SK-N-MC (cell line): ENCODE results near the gene RALGPS1.

Experiments
- DNase-seq: peaks from one replicate; pipeline ENCODE4 v3.0.0-alpha.2; 2011; ENCODE audit warnings: low read depth, low spot score
- H3K27ac ChIP-seq: fragments of 200-600 bp; sonication (generic); 2 replicates; pipeline ENCODE4 v1.5.1; 2016; ENCODE audit warnings: mixed run types
- H3K36me3 ChIP-seq: fragments of 200-600 bp; sonication (generic); 2 replicates; pipeline ENCODE4 v1.6.1; 2017; ENCODE audit warnings: antibody characterized with exemption, low read length, mixed read lengths; ENCODE audit not compliant: insufficient read depth
- H3K4me3 ChIP-seq: fragments of 200-600 bp; sonication (generic); 2 replicates; pipeline ENCODE4 v1.5.1; 2016
- H3K9ac ChIP-seq: fragments of 200-600 bp; sonication (generic); 2 replicates; pipeline ENCODE4 v1.8.0; 2017; ENCODE audit warnings: mixed run types, mixed read lengths; ENCODE audit not compliant: insufficient read length
- H3K9me3 ChIP-seq: fragments of 200-600 bp; sonication (generic); 2 replicates; pipeline ENCODE4 v1.6.1; 2017; ENCODE audit warnings: low read depth, mild to moderate bottlenecking, antibody characterized with exemption, low read length, moderate library complexity, mixed read lengths
- EZH2 ChIP-seq: fragments of 200-600 bp; sonication (generic); IDR thresholded peaks from one replicate; pipeline ENCODE4 v1.6.1; 2017; ENCODE audit warnings: antibody characterized with exemption
- FOXP2 ChIP-seq: optimal IDR thresholded peaks from 2 replicates; pipeline ENCODE3; 2011; ENCODE audit warnings: mild to moderate bottlenecking, moderate library complexity; ENCODE audit not compliant: insufficient read depth; ENCODE audit errors: extremely low read length, control extremely low read depth
- POLR2AphosphoS5 ChIP-seq: IDR thresholded peaks from 2 replicates; pipeline ENCODE4 v1.6.1; 2012; ENCODE audit warnings: mild to moderate bottlenecking, low read depth, low read length, borderline replicate concordance

RALGPS1 gene

DNA sequence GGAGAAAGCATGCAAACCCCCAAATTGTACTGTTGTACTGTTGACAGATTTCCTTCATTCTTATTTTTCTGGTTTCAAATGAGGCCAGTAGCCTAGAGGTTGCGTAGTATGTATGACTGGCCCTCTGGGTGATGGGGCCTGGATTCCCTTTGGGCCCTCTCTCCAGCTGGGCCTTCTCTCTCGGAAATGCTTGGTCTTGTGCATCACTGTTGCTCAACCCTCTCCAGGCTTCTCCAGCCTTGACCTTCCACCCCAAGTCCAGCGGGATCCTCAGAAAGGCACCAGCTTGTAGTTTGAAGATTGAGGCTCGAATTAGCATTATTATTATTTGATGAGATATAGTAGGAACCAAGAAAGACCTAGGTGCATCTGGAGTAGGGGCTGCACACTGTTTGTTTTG lies 120.8 kb downstream of the RALGPS1 start:
- Histone ChIP-seq H3K9me3 (no peaks in the 10 kb centered on the region), H3K4me3 (no peak overlapping the region), H3K36me3 (no peaks in the 10 kb centered on the region), H3K27ac (no peak overlapping the region), H3K9ac (no peak overlapping the region)
- TF ChIP-seq EZH2: no peak
- no peak for TF ChIP-seq POLR2AphosphoS5
- TF ChIP-seq FOXP2: no peak
- DNase-seq: no peak

DNA sequence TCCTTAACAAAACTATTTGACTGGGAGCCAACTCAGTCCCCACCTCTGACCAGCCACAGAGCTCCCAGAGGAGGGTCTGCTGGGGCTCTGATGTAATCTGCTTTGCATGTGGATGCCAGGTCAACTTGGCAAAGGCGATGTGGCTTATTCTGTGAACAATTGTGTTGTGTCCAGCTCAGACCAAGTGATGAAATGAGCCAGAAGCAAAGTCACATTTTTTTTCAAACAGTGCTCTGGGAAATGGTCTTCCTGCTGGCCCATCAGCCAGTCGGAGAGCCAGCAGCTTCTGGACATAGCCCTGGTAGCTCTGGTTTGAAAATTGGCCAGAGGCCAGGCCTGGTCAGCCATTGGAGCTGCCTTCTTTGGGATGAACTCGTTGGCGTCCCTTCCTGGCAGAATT lies 121.4 kb downstream of the RALGPS1 start:
- Histone ChIP-seq H3K27ac (no peak overlapping the region), H3K36me3 (no peaks in the 10 kb centered on the region), H3K9ac (no peak overlapping the region), H3K9me3 (no peaks in the 10 kb centered on the region), H3K4me3 (no peak overlapping the region)
- DNase-seq: no peak
- TF ChIP-seq EZH2: no peak
- TF ChIP-seq POLR2AphosphoS5: no peak
- no peak for TF ChIP-seq FOXP2

GRCh38 chr9:127036437-127036836 lies 121.9 kb downstream of the RALGPS1 start:
- Histone ChIP-seq H3K36me3 (no peaks in the 10 kb centered on the region), H3K9ac (no peak overlapping the region), H3K27ac (no peak overlapping the region), H3K4me3 (no peak overlapping the region), H3K9me3 (no peaks in the 10 kb centered on the region)
- TF ChIP-seq EZH2 (no peak), FOXP2 (no peak), POLR2AphosphoS5 (no peak)
- no peak for DNase-seq

GRCh38 chr9:127038531-127038930 lies 123.9 kb downstream of the RALGPS1 start:
- TF ChIP-seq EZH2 (no peak), FOXP2 (no peak), POLR2AphosphoS5 (no peak)
- Histone ChIP-seq H3K9me3 (no peaks in the 10 kb centered on the region), H3K9ac (no peak overlapping the region), H3K36me3 (no peaks in the 10 kb centered on the region), H3K27ac (no peak overlapping the region), H3K4me3 (no peak overlapping the region)
- DNase-seq: no peak

- no peak overlapping the region for H3K9ac ChIP-seq
- H3K36me3 ChIP-seq: no peaks in the 10 kb centered on the region
- no peak overlapping the region for H3K4me3 ChIP-seq
- no peak for DNase-seq
- no peak overlapping the region for H3K27ac ChIP-seq
- TF ChIP-seq FOXP2: no peak
- TF ChIP-seq POLR2AphosphoS5: no peak
- no peaks in the 10 kb centered on the region for H3K9me3 ChIP-seq
Observed at GRCh38 chr9:127039492-127039891, 124.9 kb downstream of the RALGPS1 start.

- H3K4me3 ChIP-seq: no peak overlapping the region
- TF ChIP-seq EZH2 (no peak), FOXP2 (no peak), POLR2AphosphoS5 (no peak)
- DNase-seq: no peak
- H3K9me3 ChIP-seq: no peaks in the 10 kb centered on the region
- no peaks in the 10 kb centered on the region for H3K36me3 ChIP-seq
- no peak overlapping the region for H3K27ac ChIP-seq
- no peak overlapping the region for H3K9ac ChIP-seq
Observed at GRCh38 chr9:127045148-127045547, 130.6 kb downstream of the RALGPS1 start.

DNA sequence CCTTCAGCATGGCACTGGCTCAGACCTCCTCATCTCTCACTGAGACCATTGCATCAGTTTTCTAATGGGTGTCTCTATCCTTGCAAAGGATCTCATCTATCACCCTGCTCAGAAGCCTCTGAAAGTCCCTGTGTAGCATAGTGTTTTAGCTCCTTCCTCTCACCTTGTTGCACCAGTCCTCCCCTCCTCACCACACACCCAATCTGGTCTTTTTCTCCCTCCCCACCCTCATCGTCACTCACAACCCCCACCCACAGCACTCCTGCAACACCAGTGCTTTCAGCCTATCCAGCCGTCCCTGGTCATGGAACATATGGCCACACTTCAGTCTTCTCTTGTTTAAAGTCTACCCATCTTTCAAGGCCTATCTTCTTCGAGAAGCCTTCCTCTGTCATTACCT lies 133.4 kb downstream of the RALGPS1 start:
- DNase-seq: no peak
- no peaks in the 10 kb centered on the region for H3K9me3 ChIP-seq
- H3K4me3 ChIP-seq: no peak overlapping the region
- H3K27ac ChIP-seq: no peak overlapping the region
- TF ChIP-seq EZH2 (no peak), POLR2AphosphoS5 (no peak), FOXP2 (no peak)
- H3K9ac ChIP-seq: no peak overlapping the region
- no peaks in the 10 kb centered on the region for H3K36me3 ChIP-seq

DNA sequence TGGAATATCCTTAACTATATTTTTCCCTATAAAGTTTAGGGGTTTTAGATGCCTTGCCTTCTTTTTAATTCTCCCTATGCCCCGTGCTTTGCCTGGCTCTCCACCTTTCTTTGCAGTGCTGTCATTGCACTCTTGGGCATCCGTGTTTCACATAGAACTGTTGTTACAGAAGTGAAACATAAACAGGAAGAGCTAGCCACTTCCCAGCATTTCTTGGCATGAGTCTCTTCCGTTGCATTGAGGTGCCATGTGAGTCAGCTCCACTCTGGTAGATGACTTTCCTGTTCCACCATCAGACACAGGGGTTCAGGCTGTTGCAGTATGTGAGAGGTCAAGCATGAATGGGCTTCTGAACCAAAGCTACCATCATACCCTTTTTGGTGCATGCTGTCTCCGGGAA lies 134.5 kb downstream of the RALGPS1 start:
- no peak overlapping the region for H3K27ac ChIP-seq
- no peaks in the 10 kb centered on the region for H3K36me3 ChIP-seq
- H3K9ac ChIP-seq: no peak overlapping the region
- TF ChIP-seq EZH2: no peak
- TF ChIP-seq POLR2AphosphoS5: no peak
- no peak for TF ChIP-seq FOXP2
- no peak overlapping the region for H3K4me3 ChIP-seq
- H3K9me3 ChIP-seq: no peaks in the 10 kb centered on the region
- no peak for DNase-seq

DNA sequence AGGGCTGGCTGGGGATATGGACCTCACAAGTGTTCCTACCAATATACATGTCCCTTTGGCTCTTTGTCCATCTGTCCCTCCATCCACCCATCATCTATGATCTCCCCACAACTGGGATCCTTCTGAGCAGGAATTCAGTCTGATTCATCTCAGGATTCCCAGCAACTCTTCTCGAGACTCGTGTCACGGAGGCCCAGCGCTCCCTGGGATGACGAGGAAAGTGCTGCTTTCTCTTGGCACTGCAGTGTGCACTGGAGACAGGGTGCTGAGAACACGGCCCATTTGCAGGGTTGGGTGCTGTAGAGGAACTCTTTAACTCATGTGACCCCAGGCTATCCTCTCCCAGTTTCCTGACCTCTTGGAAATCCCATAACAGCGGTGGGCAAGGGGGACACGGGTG lies 135.0 kb downstream of the RALGPS1 start:
- Histone ChIP-seq H3K9me3 (no peaks in the 10 kb centered on the region), H3K9ac (no peak overlapping the region), H3K27ac (no peak overlapping the region), H3K4me3 (no peak overlapping the region), H3K36me3 (no peaks in the 10 kb centered on the region)
- TF ChIP-seq EZH2: no peak
- no peak for TF ChIP-seq POLR2AphosphoS5
- no peak for TF ChIP-seq FOXP2
- DNase-seq: no peak
